ENCODE results near the gene GRAMD1B. TPM values are rescaled to one million over a fixed set of nuclear protein-coding genes. Genes with fewer than 3 reads are reported as not detected.

Gene GRAMD1B
- total RNA-seq, 1 experiment from 2014 or later: 82.1 TPM

DNA sequence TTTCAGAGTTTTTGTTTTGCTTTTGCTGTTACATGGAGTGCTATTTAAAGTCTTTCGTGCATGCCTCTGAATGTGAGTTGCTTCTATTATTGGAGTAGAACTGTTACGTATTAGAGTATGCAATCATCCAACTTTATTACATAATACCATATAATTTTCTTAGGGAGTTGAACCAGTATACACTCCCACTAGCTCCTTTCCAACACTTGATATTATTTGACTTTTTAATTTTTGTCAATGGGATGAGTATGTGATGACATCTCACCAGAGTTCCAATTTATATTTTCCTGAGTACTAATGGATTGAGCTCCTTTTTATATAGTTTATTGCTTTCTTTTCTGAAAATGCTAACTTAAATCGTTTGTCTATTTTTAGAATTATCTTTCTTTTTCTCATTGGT, 90.9 kb downstream of the GRAMD1B start:
- H4K20me1 ChIP-seq (ENCODE audit: low read length): peaks cover 4% of the 10 kb centered on the region; the same call in 1 of the 2 replicates
- TF ChIP-seq, protein P1, sequence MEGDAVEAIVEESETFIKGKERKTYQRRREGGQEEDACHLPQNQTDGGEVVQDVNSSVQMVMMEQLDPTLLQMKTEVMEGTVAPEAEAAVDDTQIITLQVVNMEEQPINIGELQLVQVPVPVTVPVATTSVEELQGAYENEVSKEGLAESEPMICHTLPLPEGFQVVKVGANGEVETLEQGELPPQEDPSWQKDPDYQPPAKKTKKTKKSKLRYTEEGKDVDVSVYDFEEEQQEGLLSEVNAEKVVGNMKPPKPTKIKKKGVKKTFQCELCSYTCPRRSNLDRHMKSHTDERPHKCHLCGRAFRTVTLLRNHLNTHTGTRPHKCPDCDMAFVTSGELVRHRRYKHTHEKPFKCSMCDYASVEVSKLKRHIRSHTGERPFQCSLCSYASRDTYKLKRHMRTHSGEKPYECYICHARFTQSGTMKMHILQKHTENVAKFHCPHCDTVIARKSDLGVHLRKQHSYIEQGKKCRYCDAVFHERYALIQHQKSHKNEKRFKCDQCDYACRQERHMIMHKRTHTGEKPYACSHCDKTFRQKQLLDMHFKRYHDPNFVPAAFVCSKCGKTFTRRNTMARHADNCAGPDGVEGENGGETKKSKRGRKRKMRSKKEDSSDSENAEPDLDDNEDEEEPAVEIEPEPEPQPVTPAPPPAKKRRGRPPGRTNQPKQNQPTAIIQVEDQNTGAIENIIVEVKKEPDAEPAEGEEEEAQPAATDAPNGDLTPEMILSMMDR (conservative IDR thresholded peaks at IDR 0.05; ENCODE audit: low read depth, low read length): no peak
- no peak for TF ChIP-seq EZH2 (IDR thresholded peaks at IDR 0.05; ENCODE audit: low read length, unreplicated experiment)
- TF ChIP-seq EZH2phosphoT487 (IDR thresholded peaks at IDR 0.05; ENCODE audit: borderline replicate concordance, low read length): no peak
- CTCF ChIA-PET: no interaction called here
- ATAC-seq (no peak), DNase-seq (no peak)
- POLR2A ChIA-PET (ENCODE audit: unreplicated experiment): no interaction called here
- H3K79me2 ChIP-seq (ENCODE audit: low read length): peaks cover 63% of the 10 kb centered on the region
- no peak overlapping the region for H3K4me2 ChIP-seq (ENCODE audit: low read length)
- H3K9ac ChIP-seq (ENCODE audit: low read length): no peak overlapping the region
- H3F3A ChIP-seq (ENCODE audit: low read length, unreplicated experiment): no peaks in the 10 kb centered on the region
- peaks cover 27% of the 10 kb centered on the region for H3K4me1 ChIP-seq (ENCODE audit: insufficient read depth, low read length)
- H3K27me3 ChIP-seq (ENCODE audit: low read length): no peaks in the 10 kb centered on the region
- H2AFZ ChIP-seq (ENCODE audit: low read length): no peak overlapping the region
- intact Hi-C loops (cut with micrococcal nuclease): no loop called here
- no peak overlapping the region for H3K27ac ChIP-seq (ENCODE audit: low read length)
- H3K9me2 ChIP-seq (replicated peaks; ENCODE audit: low read length): no peaks in the 10 kb centered on the region
- no peak overlapping the region for H3K4me3 ChIP-seq (ENCODE audit: low read length)
- no peaks in the 10 kb centered on the region for H3K9me3 ChIP-seq (ENCODE audit: low read length)
- no TSS peak for BruUV-seq (replicated peaks)
- H3K36me3 ChIP-seq (ENCODE audit: low read depth, low read length): 0 out of 2 replicates have a peak, but pooled peaks cover 3% of the 10 kb centered on the region

DNA sequence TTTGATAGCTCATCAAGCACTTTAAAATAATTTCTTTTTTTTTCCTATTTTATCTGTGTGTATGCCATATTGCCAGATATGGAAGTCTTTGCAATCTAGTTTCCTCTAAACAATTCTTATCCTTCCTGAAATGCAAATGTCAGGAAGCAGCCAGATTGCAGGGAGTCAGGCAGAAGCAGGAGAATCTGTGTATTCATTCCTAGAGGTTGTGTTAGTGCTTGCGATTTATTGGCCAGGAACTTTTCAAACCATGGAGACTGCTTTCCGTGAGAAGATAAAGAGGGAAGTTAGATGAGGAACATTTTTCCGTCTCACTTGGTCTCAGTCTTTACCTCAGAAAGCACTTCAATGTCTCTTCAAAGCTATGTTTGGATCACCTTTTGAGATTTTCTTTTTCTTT, 91.9 kb downstream of the GRAMD1B start:
- Histone ChIP-seq H2AFZ (ENCODE audit: low read length) (no peak overlapping the region), H3K4me1 (ENCODE audit: insufficient read depth, low read length) (peaks cover 27% of the 10 kb centered on the region), H3K36me3 (ENCODE audit: low read depth, low read length) (no peaks in the 10 kb centered on the region), H3K79me2 (ENCODE audit: low read length) (peaks cover 57% of the 10 kb centered on the region), H3K9me3 (ENCODE audit: low read length) (no peaks in the 10 kb centered on the region), H3K27ac (ENCODE audit: low read length) (no peak overlapping the region), H4K20me1 (ENCODE audit: low read length) (peaks cover 4% of the 10 kb centered on the region; the same call in 1 of the 2 replicates), H3K9me2 (replicated peaks; ENCODE audit: low read length) (no peaks in the 10 kb centered on the region), H3K4me2 (ENCODE audit: low read length) (no peak overlapping the region), H3F3A (ENCODE audit: low read length, unreplicated experiment) (no peaks in the 10 kb centered on the region), H3K4me3 (ENCODE audit: low read length) (no peak overlapping the region), H3K27me3 (ENCODE audit: low read length) (no peaks in the 10 kb centered on the region), H3K9ac (ENCODE audit: low read length) (no peak overlapping the region)
- no TSS peak for BruUV-seq (replicated peaks)
- CTCF ChIA-PET: no interaction called here
- ATAC-seq (no peak), DNase-seq (no peak)
- TF ChIP-seq, protein P1 (conservative IDR thresholded peaks at IDR 0.05; ENCODE audit: low read depth, low read length): no peak
- TF ChIP-seq EZH2phosphoT487 (IDR thresholded peaks at IDR 0.05; ENCODE audit: borderline replicate concordance, low read length): no peak
- no peak for TF ChIP-seq EZH2 (IDR thresholded peaks at IDR 0.05; ENCODE audit: low read length, unreplicated experiment)
- intact Hi-C loops (cut with micrococcal nuclease): no loop called here
- POLR2A ChIA-PET (ENCODE audit: unreplicated experiment): no interaction called here

DNA sequence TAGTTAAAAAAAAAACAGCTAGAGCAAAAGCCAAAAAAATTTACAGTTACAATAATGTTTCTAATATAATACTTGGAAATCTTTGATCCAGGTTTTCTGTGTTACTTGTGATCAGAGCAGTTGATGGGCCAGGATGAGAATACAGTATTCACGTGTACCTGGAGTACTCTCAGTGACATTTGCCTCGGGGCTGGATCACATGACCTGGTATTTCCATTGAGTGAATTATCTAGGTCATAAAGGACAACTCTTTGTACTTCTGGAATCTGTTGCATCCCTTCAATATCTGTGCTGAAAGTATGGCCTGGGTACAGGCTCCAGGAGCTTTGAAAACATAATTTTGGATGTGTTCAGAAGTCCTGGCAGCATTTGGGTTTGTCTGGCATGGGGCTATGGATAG, 93.5 kb downstream of the GRAMD1B start:
- ATAC-seq: no peak
- no peak overlapping the region for H3K4me2 ChIP-seq (ENCODE audit: low read length)
- no TSS peak for BruUV-seq (replicated peaks)
- H3K9ac ChIP-seq (ENCODE audit: low read length): no peak overlapping the region
- peaks cover 7% of the 10 kb centered on the region; the same call in 1 of the 2 replicates for H4K20me1 ChIP-seq (ENCODE audit: low read length)
- intact Hi-C loops (cut with micrococcal nuclease): no loop called here
- no peaks in the 10 kb centered on the region; the same call in 1 of the 2 replicates for H3K36me3 ChIP-seq (ENCODE audit: low read depth, low read length)
- H3K9me2 ChIP-seq (replicated peaks; ENCODE audit: low read length): no peaks in the 10 kb centered on the region
- H3K27ac ChIP-seq (ENCODE audit: low read length): no peak overlapping the region
- no peaks in the 10 kb centered on the region for H3K27me3 ChIP-seq (ENCODE audit: low read length)
- peaks cover 42% of the 10 kb centered on the region for H3K79me2 ChIP-seq (ENCODE audit: low read length)
- no peaks in the 10 kb centered on the region for H3F3A ChIP-seq (ENCODE audit: low read length, unreplicated experiment)
- no peak for DNase-seq
- POLR2A ChIA-PET (ENCODE audit: unreplicated experiment): no interaction called here
- TF ChIP-seq EZH2 (IDR thresholded peaks at IDR 0.05; ENCODE audit: low read length, unreplicated experiment) (no peak), EZH2phosphoT487 (IDR thresholded peaks at IDR 0.05; ENCODE audit: borderline replicate concordance, low read length) (no peak)
- CTCF ChIA-PET: interaction anchor here (0.5 kb wide), 1 partner anchor 58 kb away, joined by 3 read pairs; no protein-coding TSS in a partner anchor
- H3K4me1 ChIP-seq (ENCODE audit: insufficient read depth, low read length): peaks cover 17% of the 10 kb centered on the region
- no peaks in the 10 kb centered on the region for H3K9me3 ChIP-seq (ENCODE audit: low read length)
- H3K4me3 ChIP-seq (ENCODE audit: low read length): no peak overlapping the region
- no peak overlapping the region for H2AFZ ChIP-seq (ENCODE audit: low read length)
